GM21381 (cell line): ENCODE results near the gene NELFCD.
"Not testable (repeated sequence)": the region's sequence is repeated elsewhere in the genome, so short reads cannot be mapped to it uniquely, and the experiment has no call there.

Experiments
- ATAC-seq: cut with Tn5 transposase; IDR thresholded peaks from one replicate; pipeline ENCODE4 v1.9.1; 2021; ENCODE audit warnings: mild to moderate bottlenecking, moderate library complexity; ENCODE audit not compliant: unreplicated experiment

NELFCD gene

DNA sequence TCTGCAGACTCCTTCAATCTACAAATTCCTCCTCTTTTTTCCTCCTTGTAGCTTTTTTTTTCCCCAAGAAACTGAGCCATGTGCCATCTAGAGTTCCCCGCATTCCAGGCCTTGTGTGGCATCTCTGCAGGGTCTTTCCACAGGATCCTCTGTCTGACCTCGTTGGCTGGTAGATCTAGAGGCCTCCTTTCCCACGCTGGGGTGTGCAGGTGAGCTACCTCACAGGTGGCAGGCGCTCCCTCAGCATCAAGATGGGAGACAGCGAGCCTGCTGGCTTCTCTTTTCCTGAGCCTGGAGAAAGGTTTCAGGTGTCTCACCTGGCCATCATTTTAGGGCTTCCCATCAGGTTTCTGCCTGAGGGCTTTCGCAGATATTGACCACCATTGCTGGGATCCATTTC is 9.6 kb upstream of the NELFCD start:
- ATAC-seq: no peak

DNA sequence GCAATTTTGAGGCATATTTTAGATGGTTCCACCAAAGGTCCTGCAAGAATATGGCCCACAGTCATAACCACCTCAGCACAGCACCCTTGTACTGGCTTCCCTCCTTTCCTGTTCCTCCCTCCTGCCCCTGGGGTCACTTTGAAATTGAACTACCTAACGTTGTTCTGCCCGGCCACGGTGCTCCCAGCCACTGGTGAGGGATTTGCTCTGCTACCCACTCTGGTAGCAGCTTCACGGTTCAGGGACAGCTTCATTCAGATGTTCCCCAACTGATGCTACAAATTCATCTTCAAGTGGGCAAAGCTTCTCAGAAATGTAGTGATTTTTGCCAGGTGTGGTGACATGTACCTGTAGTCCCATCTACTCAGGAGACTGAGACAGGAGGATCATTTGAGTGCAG is 7.9 kb upstream of the NELFCD start:
- ATAC-seq: no peak

DNA sequence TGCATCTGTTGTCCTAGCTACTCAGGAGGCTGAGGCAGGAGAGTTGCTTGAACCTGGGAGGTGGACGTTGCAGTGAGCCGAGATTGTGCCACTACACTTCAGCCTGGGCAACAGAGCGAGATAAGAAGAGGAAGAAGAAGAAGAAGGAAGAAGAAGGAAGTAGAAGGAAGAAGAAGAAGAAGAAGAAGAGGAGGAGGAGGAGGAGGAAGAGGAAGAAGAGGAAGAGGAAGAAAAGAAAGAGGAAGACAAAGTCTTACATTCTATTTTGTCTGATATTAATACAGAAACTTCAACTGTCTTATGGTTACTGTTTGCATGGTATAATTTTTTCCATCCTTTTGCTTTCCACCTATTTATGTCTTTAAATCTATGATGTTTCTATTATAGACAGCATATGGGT is 7.2 kb upstream of the NELFCD start:
- no peak for ATAC-seq

DNA sequence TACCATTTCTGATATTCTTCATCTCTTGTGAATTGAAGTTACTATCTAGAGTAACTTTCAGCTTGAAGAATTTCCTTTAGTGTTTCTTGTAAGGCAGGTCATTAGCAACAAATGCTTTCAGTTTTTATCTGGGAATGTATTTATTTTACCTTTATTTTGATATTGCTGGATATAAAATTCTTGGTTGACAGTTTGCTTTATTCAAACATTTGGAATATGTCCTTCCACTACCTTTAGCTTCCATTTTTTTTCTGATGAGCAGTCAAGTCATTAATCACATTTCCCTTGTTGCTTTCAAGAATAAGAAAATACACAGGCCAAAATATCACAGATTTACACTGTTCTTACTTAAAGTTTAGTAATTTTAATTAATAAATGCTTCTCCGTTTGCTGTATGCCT is 5.7 kb upstream of the NELFCD start:
- no peak for ATAC-seq

DNA sequence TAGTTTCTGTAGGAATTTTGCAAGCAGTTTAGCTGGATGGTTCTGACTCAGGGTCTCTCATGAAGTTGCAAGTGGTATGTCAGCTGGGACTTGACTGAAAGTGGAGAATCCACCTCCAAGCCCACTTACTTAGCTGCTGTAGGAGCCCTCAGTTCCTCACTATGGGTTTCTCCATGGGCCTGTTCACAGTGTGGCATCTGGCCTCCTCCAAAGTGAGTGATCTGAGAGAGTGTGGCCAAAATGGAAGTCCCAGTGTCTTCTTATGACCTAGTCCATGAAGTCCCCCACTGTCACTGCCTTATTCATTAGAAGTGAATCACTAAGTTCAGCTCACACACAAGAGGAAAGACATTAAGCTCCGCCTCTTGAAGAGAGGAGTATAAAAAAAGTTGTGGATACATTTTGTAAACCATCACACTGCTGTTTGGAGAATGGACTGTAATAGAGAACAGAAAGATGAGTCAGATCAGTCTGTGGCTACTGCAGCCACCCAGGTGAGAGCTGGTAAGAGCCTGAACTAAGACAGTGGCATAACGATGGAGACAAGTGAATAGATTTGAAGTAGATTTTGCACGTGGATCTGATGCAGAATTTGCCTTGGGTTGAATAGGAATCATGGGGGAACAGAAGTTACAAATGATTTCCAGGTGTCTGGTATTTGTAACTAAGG is 4.9 kb upstream of the NELFCD start:
- ATAC-seq: no peak

DNA sequence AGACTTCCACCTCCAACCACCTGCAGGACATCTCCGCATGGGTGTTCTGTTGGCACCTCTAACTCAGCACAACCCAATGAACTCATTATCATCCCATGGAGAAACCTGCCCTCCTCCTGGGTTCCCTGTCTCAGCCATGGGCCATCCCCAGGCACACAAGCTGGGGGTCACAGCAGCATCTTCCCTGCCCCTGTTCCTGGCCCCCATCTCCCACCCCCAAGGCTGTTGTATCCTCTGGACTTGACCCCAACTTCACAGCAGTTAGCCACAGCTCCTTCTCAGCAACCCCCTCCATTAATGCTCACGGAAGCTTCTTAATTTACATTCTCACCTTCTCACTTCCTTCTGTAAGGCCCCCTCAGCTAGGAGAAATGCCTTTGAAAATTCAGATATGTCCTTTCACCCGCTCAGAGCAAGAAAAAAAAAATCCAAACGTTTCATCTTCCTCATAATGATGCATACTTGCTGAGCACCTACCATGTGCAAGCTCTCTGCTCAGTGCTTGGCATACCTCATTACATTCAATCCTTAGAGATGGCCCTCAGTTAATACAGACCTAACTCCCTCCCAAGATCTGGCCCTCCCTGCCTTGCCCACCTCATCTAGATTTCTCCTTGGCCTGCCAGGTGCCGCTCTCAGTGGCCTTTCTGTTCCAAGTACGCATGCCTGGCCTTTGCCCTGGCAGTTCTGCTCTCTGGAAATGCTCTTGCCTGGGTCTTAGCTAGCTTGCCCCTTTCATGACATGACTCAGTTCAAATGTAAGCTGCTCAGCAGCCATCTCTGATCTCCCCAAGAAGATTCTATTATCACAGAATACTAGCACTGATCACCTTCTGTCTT is 2.5 kb upstream of the NELFCD start:
- no peak for ATAC-seq

DNA sequence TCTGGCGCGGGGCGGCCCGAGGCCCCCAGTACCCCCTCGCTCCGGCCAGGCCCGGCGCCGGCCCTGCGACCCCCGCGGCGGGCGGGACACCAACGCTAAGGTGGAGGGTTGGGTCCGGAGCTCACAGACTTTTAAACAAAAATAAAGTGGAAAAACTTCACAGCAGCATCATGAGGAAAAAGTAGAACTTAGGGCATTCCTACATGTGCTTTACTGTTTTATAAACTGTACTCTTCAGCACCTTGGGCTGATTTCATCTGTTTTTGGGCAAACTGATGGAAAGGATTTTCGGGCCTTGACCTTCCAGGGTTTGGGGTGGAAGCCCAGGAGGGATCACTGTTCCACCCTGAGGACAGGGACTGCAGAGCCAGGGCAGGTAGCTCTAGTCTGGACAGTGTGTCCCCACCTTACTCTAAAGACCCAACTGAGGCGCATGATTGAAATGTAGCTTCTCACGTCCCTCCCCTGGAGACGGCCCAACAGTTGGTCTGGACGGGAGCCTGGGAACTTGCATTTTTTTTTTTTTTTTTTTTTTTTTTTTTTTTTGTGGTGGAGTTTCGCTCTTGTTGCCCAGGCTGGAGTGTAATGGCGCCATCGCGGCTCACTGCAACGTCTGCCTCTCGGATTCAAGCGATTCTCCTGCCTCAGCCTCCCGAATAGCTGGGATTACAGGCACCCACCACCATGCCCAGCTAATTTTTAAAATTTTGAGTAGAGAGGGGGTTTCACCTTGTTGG is 740 bp downstream of the NELFCD start:
- ATAC-seq: peak; percentile 7

DNA sequence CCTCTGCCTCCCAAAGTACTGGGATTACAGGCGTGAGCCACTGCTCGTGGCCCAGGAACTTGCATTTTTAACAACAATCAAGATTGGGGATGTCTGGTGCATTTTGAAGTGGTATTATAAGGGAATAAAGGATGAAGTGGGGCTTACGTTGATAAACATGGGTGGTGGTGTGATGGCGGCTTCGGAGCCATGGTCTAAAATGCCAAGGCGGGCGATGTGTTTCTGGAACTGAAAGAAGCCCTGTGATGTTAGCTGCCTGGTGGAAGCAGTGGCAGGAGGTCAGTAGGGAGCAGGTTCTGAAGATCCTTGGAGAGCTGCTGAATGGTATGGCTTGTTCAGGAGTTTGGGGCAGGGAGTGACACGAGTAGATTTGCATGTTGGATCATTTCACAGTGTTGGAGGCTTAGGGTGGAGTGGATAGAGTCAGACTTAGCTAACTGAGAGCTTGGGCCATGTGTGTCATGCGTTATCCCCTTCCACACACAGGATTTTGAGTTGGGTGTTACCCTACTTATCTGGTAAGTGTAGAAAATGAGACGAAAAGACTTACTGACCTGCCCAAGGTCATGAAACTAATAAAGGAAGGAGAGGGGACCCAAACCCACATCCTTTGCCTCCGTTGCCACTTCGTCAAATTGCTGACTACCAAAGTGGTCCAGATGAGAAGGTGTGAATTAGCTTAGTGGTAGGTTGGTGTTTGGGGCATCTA is 1.5 kb downstream of the NELFCD start:
- ATAC-seq: no peak

DNA sequence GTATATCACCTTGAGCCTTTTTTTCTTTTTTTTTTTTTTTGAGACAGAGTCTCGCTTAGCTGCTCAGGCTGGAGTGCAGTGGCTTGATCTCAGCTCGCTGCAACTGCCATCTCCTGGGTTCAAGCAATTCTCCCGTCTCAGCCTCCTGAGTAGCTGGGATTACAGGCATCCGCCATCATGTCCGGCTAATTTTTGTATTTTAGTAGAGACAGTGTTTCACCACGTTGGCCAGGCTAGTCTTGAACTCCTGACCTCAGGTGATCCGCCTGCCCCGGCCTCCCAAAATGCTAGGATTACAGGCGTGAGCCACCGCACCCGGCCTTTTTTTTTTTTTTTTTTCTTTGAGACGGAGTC is 2.0 kb downstream of the NELFCD start:
- ATAC-seq: not testable (repeated sequence)

DNA sequence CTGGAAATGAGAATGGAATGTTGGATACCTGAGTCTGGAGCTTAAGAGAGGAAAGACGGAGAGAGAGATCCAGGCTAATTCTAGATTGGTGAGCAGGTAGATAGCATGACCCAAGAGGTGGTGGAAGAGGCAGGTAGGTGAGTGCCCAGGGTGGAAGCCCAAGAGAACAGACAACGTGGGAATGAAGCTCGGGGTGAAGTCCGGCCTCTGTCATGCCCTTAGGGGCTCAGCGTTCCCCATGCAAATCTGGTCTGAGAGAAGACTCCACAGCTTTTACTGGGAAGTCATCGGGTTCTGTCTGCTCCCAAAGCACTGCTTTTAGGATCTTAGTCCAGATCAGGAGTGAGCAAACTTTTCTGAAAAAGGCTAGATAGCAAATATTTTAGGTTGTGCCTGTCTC is 3.6 kb downstream of the NELFCD start:
- ATAC-seq: no peak

DNA sequence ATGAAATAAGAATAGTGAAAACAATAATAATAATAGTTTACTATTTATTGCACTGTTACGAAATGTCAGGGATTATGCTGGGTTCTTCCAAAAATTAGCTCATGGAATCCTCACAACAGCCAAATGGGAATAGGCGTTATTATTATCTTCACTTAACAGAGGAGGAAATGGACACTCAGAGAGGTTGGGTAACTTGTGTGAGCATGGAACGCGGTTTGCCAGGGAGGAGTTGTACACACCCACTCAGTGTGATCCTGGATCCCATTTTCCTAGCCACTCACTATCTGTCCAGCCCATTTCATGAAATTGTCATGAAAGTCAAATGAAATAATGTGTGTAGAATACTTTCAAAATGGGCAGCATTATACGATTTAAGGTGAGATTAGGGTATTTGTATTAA is 4.6 kb downstream of the NELFCD start:
- ATAC-seq: no peak

DNA sequence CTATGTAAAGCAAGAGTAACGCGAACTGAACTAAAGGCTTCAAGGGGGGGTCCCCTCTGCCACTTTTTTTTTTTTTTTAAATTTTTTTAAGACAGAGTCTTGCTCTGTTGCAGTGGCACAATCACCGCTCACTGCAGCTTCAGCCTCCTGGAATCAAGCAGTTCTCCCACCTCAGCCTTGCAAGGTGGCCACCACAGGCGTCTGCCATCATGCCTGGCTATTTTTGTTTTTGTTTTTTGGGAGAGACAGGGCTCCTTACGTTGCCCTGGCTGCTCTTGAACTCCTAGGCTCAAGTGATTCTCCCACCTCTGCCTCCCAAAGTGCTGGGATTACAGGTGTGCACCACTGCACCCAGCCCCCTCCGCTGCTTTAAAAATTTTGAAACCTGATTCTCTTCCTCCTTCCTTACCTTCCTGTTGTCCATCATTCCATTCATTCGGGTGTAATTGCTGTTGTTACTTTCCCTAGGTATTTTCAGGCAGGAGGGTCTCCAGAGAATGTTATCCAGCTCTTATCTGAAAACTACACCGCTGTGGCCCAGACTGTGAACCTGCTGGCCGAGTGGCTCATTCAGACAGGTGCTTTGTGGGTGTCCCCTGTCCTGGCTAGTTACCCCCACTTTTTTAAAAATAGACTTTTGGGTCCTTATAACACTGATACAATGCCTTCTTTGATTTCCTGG is 5.4 kb downstream of the NELFCD start:
- no peak for ATAC-seq

DNA sequence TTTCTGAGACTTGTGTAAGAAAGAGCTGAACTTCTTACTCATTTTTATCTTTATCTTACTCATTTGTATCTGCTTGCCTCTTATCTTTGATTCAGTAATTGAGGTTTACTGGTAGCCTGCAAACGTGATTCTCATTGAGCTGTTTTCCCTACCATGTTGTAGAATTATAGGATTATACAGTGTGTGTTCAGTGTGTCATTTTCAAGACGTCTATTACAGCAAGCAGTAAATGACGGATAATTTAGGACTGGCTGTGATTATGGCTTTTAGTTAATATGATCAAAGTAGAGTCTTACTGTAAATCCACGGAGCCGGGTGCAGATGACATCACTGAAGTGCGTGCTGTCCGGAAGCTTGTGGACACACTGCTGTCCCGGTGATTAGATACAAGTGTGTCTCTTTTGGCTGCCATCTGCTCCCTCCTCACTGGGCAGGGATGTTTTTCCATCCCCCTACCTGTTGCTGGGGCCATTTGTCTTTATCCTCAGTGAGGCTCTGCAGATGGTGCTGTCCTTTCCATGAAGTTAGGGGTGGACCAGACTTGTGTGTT is 6.0 kb downstream of the NELFCD start:
- ATAC-seq: no peak

DNA sequence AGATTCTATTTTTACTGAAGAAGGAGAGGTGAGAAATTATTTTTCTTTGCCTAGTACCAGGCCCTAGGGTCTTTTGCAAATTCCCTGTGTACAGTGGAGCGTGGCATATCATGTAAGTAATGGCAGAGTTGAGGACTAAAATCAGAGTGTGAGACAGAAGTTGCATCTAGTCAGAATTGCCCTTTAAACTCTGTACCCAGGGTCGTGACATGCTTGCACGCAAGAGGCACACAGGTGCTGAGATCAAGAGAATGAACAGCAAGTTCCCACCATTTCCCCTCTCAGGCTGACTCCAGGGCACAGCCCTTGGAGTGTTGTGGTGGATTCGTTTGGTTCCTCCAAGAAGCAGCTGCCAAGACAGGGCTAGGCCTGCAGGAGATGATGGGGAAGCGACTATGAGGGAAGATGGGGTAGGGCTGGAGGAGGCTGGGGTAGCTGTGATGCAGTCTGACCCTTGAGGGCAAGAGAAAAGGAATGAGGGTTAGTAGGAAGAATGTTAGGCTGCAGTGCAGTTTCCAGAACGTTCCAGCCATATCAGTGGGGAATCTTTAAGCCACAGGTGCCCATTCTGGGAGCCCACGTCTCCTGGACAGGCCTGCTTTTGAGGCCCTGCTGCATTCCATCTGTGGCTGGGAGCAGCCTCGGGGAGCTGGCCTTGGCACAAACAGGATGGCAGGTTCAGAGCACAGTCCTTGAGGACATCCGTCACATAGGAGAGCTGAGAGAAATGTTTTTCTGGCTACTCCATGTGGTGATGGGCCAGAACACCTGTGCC is 6.9 kb downstream of the NELFCD start:
- no peak for ATAC-seq

DNA sequence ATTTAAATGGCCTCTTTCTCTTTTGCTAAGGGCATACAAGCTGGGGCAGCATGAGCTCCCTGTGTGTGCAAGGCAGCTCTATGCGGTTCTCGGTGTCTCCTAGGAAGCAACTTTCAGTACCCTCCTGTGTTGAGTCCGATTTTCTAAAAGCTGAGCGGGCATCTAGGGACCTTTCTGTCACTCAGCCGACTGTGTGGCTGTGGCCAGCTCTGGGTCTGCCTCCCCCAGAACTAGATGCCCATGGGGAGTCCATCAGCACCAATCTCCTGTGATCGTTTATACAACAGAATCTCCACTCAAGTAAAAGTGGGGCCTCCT is 7.5 kb downstream of the NELFCD start:
- ATAC-seq: no peak

DNA sequence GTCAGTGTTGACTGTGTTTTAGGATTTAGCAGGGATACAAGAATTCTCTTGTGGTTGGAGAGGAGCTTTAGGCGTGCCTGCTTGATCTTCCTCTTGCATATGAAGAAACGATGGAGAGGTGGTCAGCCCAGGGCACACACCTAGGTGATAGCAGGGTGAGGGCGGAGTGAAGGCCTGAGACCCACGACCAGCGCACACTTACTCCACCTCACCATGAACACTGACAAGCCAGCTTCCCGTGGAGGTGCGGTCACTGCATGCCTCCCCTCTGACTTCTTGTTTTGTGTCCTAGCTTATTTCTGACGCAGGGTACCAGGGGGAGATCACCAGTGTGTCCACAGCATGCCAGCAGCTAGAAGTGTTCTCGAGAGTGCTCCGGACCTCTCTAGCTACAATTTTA is 8.1 kb downstream of the NELFCD start:
- no peak for ATAC-seq

DNA sequence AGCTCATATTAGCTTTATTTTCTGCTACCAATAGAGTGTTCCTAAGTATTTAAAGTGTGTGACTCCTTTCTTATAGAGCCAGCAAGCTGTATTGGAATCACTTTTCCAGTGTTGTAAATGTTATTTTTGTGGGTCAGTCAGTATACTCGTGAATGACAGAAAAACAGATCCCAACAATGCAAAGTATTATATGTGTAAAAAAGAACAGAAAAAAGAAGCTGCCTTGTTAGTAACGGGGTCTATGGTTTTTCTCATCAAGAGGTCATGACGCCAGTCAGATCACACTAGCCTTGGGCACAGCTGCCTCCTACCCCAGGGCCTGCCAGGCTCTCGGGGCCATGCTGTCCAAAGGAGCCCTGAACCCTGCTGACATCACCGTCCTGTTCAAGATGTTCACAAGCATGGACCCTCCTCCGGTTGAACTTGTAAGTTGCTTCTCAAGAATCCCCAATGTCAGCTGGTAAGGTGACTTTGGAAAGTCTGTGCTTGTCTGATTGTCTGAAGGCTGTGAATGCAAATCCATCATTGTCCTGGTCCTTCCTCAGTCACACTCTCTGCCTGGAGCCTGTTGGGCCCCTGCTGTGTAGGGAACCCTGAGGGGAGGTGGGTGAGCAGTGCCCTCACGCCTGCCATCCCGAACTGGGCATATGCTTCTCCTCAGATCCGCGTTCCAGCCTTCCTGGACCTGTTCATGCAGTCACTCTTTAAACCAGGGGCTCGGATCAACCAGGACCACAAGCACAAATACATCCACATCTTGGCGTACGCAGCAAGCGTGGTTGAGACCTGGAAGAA is 9.8 kb downstream of the NELFCD start:
- no peak for ATAC-seq

DNA sequence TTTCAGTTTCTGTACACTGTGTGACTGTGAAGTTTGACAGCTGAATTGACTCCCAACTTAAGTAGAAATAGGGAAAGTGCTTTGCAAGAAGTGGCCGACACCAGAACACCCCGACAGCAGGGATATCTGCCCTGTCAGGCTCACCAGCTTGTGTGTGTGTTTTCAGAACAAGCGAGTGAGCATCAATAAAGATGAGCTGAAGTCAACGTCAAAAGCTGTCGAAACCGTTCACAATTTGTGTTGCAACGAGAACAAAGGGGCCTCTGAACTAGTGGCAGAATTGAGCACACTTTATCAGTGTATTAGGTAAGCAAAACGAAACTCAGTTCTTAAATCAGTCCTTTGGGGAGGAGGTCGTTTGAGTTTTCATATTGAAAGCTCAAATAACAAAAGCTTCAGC is 10.7 kb downstream of the NELFCD start:
- ATAC-seq: no peak

DNA sequence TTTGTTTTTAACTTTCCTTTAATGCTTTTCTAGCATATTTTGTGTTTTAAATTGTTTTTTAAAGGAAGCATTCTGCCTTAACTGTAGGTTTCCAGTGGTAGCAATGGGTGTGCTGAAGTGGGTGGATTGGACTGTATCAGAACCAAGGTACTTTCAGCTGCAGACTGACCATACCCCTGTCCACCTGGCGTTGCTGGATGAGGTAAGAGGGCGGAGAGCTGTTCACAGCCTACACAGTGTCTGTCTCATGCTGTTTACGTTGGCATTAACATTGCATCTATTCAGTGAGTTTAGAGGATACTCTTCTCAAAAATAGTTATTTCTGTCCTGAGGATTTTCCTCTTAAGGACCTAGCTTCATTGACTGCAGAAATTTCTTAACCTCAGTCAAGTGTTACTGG is 11.9 kb downstream of the NELFCD start:
- no peak for ATAC-seq
